HepG2 (cell line): ENCODE results near the gene ABHD1. TPM values are rescaled to one million over a fixed set of nuclear protein-coding genes. Genes with fewer than 3 reads are reported as not detected.

Source experiments
- CCAR2 ChIP-seq: fragments of 200-400 bp; formaldehyde crosslinking; optimal IDR thresholded peaks from 2 replicates; pipeline ENCODE3; 2018; ENCODE audit warnings: low read depth, mild to moderate bottlenecking, low read length, moderate library complexity
- ETV5 ChIP-seq: IDR thresholded peaks from 2 replicates; pipeline ENCODE4 v1.6.1; 2018; ENCODE audit warnings: missing biosample characterization, missing genetic modification reagents, inconsistent platforms, borderline replicate concordance
- GLI4 ChIP-seq: sonication (generic); formaldehyde crosslinking; IDR thresholded peaks from 2 replicates; pipeline ENCODE4 v1.5.1; 2020; ENCODE audit warnings: missing genetic modification reagents, mild to moderate bottlenecking, moderate library complexity, borderline replicate concordance
- HES4 ChIP-seq: sonication (generic); formaldehyde crosslinking; IDR thresholded peaks from 2 replicates; pipeline ENCODE4 v1.9.0; 2021; ENCODE audit warnings: mild to moderate bottlenecking, missing genetic modification reagents, borderline replicate concordance
- IKZF4 ChIP-seq: sonication (generic); formaldehyde crosslinking; IDR thresholded peaks from 2 replicates; pipeline ENCODE4 v1.5.1; 2020; ENCODE audit warnings: borderline replicate concordance, mild to moderate bottlenecking, low read depth, missing genetic modification reagents; ENCODE audit errors: not compliant biosample characterization
- JUNB ChIP-seq: sonication (generic); formaldehyde crosslinking; IDR thresholded peaks from 2 replicates; pipeline ENCODE4 v1.8.0; 2022; ENCODE audit warnings: missing genetic modification reagents, mild to moderate bottlenecking, borderline replicate concordance
- NAIF1 ChIP-seq: sonication (generic); formaldehyde crosslinking; IDR thresholded peaks from 2 replicates; pipeline ENCODE4 v1.5.0; 2020; ENCODE audit warnings: mild to moderate bottlenecking, missing genetic modification reagents, borderline replicate concordance
- NFYB ChIP-seq: sonication (generic); formaldehyde crosslinking; IDR thresholded peaks from 2 replicates; pipeline ENCODE4 v1.4.0; 2020; ENCODE audit warnings: missing genetic modification reagents
- NFYC ChIP-seq: IDR thresholded peaks from 2 replicates; pipeline ENCODE4 v1.6.1; 2016; ENCODE audit warnings: missing genetic modification reagents, missing compliant biosample characterization
- PCBP2 ChIP-seq: fragments of 200-400 bp; formaldehyde crosslinking; optimal IDR thresholded peaks from 2 replicates; pipeline ENCODE3; 2018; ENCODE audit warnings: low read length, low read depth; ENCODE audit not compliant: poor library complexity, severe bottlenecking
- PHB2 ChIP-seq: fragments of 450-650 bp; IDR thresholded peaks from 2 replicates; pipeline ENCODE4 v1.6.1; 2018; ENCODE audit not compliant: partially characterized antibody
- RXRA ChIP-seq: sonication (generic); formaldehyde crosslinking; IDR thresholded peaks from 2 replicates; pipeline ENCODE4 v1.5.1; 2020; ENCODE audit warnings: missing genetic modification reagents
- ZIK1 ChIP-seq: sonication (generic); formaldehyde crosslinking; IDR thresholded peaks from 2 replicates; pipeline ENCODE4 v1.5.0; 2020; ENCODE audit warnings: mild to moderate bottlenecking, low read depth, missing genetic modification reagents, borderline replicate concordance
- ZNF180 ChIP-seq: sonication (generic); formaldehyde crosslinking; IDR thresholded peaks from 2 replicates; pipeline ENCODE4 v1.4.0; 2020; ENCODE audit warnings: low read depth, missing genetic modification reagents, borderline replicate concordance
- ZNF737 ChIP-seq: sonication (generic); formaldehyde crosslinking; IDR thresholded peaks from 2 replicates; pipeline ENCODE4 v1.5.0; 2020; ENCODE audit warnings: missing genetic modification reagents, mild to moderate bottlenecking, borderline replicate concordance
- ZSCAN21 ChIP-seq: sonication (generic); formaldehyde crosslinking; IDR thresholded peaks from 2 replicates; pipeline ENCODE4 v1.8.0; 2022; ENCODE audit warnings: mild to moderate bottlenecking, missing genetic modification reagents, moderate library complexity, borderline replicate concordance
- polyA plus RNA-seq, 8 experiments: library from polyadenylated mRNA; depleted of rRNA in 3 of 8; stranded (reverse) in 7 of 8; unstranded in 1 of 8; fragments of >200 nt; fragmentation: Illumina TruSeq in 4 of 8; extraction: Trizol in 4 of 8; gene quantifications; 2 replicates each; pipeline versions ENCODE4 v1.2.1 to v1.2.3, GENCODE V29; 2011 to 2016; ENCODE audit warnings: low read depth in 4 of 8, missing spikeins in 1 of 8, mixed read lengths in 1 of 8; ENCODE audit not compliant: insufficient read depth in 1 of 8
- total RNA-seq, 5 experiments: library from RNA; depleted of rRNA; stranded (reverse); fragments of >200 nt; fragmentation: Illumina TruSeq; extraction: Trizol; gene quantifications; 2 replicates each; pipeline ENCODE4 v1.2.3, GENCODE V29; 2016; ENCODE audit warnings: low read depth in 1 of 5
- TF ChIP-seq, protein P1 (sequence below), 2 experiments: sonication (generic) in 1 of 2; formaldehyde crosslinking in 1 of 2; IDR thresholded peaks; 2 replicates each; pipeline versions ENCODE4 v1.6.1 to v1.9.0; 2014 to 2022; ENCODE audit warnings: antibody characterized with exemption in 1 of 2, borderline replicate concordance in 1 of 2, inconsistent platforms in 1 of 2, low read depth in 1 of 2, missing genetic modification reagents in 1 of 2
- TF ChIP-seq, protein P2 (sequence below): sonication (generic); formaldehyde crosslinking; IDR thresholded peaks from 2 replicates; pipeline ENCODE4 v1.5.0; 2020; ENCODE audit warnings: missing genetic modification reagents

ABHD1 gene
- total and polyA plus RNA-seq, 2 of the 13 experiments (the other 11 are each of a cell fraction or from before 2014, with no cell fraction given) = 0.04 to 0.81 TPM

DNA sequence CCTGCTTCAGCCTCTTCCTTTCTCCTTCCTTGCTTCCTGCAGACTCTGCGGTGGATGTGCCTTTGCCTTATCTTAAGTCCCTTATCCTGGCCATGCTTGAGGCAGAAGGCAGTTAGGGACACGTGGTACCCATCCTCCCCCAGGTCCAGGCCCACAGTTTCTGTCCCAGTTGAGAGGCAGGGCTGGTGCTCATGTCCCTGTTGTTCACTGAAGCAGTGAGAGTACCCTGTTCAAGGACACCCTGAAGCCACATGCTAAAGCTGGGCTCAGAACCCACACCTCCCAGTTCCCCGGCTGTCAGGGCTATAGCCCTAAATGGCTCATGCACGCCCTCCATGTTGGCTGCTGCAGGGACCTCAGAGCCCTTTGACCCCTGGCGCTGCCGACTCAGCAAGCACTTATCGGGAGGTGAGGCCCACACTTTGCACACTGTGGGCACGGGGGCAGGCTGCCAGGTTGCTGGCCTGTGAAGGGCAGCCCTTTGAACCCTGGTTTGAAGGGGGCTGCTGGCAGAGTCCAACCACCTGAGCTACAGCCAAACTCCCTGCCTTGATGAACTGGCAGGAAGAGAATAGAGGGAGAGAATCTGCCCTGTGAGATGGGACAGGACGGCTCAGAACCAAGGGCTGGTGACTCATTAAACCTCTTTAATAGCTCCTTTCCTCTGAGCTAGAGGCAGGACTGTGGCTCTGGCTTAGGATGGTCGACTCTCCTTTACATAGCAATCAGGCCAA is 30.8 kb upstream of the ABHD1 start (continued):
- TF ChIP-seq NAIF1 (CRISPR knock-in tag) (no peak), ZSCAN21 (CRISPR knock-in tag) (peak; percentile 96), PCBP2 (no peak), PHB2 (no peak), ZNF737 (CRISPR knock-in tag) (0 out of 2 replicates have a peak, but pooled peaks have one; percentile 56), IKZF4 (peak; percentile 67), RXRA (CRISPR knock-in tag) (peak; percentile 94), HES4 (CRISPR knock-in tag) (peak; percentile 85; the same call in 1 of the 2 replicates), NFYB (CRISPR knock-in tag) (no peak), NFYC (CRISPR knock-in tag) (peak; percentile 31; the same call in 1 of the 2 replicates), ETV5 (CRISPR knock-in tag) (peak; percentile 52; the same call in 1 of the 2 replicates), ZIK1 (CRISPR knock-in tag) (peak; percentile 80), JUNB (no peak), CCAR2 (no peak), GLI4 (0 out of 2 replicates have a peak, but pooled peaks have one; percentile 59), ZNF180 (CRISPR knock-in tag) (no peak)
- TF ChIP-seq, protein P1, sequence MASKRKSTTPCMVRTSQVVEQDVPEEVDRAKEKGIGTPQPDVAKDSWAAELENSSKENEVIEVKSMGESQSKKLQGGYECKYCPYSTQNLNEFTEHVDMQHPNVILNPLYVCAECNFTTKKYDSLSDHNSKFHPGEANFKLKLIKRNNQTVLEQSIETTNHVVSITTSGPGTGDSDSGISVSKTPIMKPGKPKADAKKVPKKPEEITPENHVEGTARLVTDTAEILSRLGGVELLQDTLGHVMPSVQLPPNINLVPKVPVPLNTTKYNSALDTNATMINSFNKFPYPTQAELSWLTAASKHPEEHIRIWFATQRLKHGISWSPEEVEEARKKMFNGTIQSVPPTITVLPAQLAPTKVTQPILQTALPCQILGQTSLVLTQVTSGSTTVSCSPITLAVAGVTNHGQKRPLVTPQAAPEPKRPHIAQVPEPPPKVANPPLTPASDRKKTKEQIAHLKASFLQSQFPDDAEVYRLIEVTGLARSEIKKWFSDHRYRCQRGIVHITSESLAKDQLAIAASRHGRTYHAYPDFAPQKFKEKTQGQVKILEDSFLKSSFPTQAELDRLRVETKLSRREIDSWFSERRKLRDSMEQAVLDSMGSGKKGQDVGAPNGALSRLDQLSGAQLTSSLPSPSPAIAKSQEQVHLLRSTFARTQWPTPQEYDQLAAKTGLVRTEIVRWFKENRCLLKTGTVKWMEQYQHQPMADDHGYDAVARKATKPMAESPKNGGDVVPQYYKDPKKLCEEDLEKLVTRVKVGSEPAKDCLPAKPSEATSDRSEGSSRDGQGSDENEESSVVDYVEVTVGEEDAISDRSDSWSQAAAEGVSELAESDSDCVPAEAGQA (IDR thresholded peaks at IDR 0.05; ENCODE audit: low read depth) = peak; percentile 61
- TF ChIP-seq, protein P1 (CRISPR knock-in tag; IDR thresholded peaks at IDR 0.05; ENCODE audit: borderline replicate concordance) = no peak
- TF ChIP-seq, protein P2, sequence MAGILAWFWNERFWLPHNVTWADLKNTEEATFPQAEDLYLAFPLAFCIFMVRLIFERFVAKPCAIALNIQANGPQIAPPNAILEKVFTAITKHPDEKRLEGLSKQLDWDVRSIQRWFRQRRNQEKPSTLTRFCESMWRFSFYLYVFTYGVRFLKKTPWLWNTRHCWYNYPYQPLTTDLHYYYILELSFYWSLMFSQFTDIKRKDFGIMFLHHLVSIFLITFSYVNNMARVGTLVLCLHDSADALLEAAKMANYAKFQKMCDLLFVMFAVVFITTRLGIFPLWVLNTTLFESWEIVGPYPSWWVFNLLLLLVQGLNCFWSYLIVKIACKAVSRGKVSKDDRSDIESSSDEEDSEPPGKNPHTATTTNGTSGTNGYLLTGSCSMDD (CRISPR knock-in tag) = no peak
- TF ChIP-seq, all 625 proteins: peak for 299
